HUES64 (cell line): ENCODE results near the gene TLCD1.
"Not testable (repeated sequence)": the region's sequence is repeated elsewhere in the genome, so short reads cannot be mapped to it uniquely, and the experiment has no call there.

ENCODE experiments used
- H3K27ac ChIP-seq: 2 replicates; pipeline ENCODE4 v1.7.0; 2013; ENCODE audit warnings: low read depth, low read length, inconsistent platforms
- H3K27me3 ChIP-seq: 2 replicates; pipeline ENCODE4 v1.6.1; 2013; ENCODE audit warnings: mild to moderate bottlenecking, low read length; ENCODE audit not compliant: insufficient read depth
- H3K36me3 ChIP-seq: 2 replicates; pipeline ENCODE4 v1.6.1; 2013; ENCODE audit warnings: mild to moderate bottlenecking, low read length; ENCODE audit not compliant: insufficient read depth
- H3K4me1 ChIP-seq: 2 replicates; pipeline ENCODE4 v1.6.1; 2013; ENCODE audit warnings: mild to moderate bottlenecking, low read length, moderate library complexity; ENCODE audit not compliant: insufficient read depth
- H3K4me3 ChIP-seq: 2 replicates; pipeline ENCODE4 v1.5.1; 2013; ENCODE audit warnings: mild to moderate bottlenecking, low read length, moderate library complexity
- H3K9ac ChIP-seq: 2 replicates; pipeline ENCODE4 v1.6.1; 2013; ENCODE audit warnings: mild to moderate bottlenecking, low read depth, low read length
- H3K9me3 ChIP-seq: 2 replicates; pipeline ENCODE4 v1.6.1; 2013; ENCODE audit warnings: low read depth, low read length; ENCODE audit not compliant: insufficient read depth
- WGBS: fragments of 150-250, 120-280 bp; methylation state at CpG from one replicate; pipeline ENCODE4 v1.1.7; 2013; ENCODE audit warnings: missing lambda C conversion rate; 5-methylcytosine and 5-hydroxymethylcytosine counted together

The TLCD1 gene

GRCh38 chr17:28724500-28725165 is 1.4 kb downstream of the TLCD1 start:
- peak overlapping the region; percentile 96 for H3K9ac ChIP-seq
- H3K4me3 ChIP-seq = peak overlapping the region; percentile 78
- H3K9me3 ChIP-seq = no peaks in the 10 kb centered on the region
- H3K27ac ChIP-seq = peak overlapping the region; percentile 94; the same call in 1 of the 2 replicates
- WGBS = 79% methylated on average over 10 of the region's 10 CpGs
- H3K27me3 ChIP-seq = no peaks in the 10 kb centered on the region
- H3K36me3 ChIP-seq = peaks cover 49% of the 10 kb centered on the region
- H3K4me1 ChIP-seq = peaks cover 19% of the 10 kb centered on the region; the same call in 1 of the 2 replicates

- Histone ChIP-seq H3K4me1 (peaks cover 19% of the 10 kb centered on the region; the same call in 1 of the 2 replicates), H3K36me3 (peaks cover 49% of the 10 kb centered on the region), H3K4me3 (peak overlapping the region; percentile 78), H3K9ac (peak overlapping the region; percentile 96; the same call in 1 of the 2 replicates)
- H3K9me3 ChIP-seq, H3K27me3 ChIP-seq, H3K27ac ChIP-seq: not testable (repeated sequence)
- 85% methylated on average over 3 of the region's 4 CpGs for WGBS
Measured at GRCh38 chr17:28723836-28724499, 2.1 kb downstream of the TLCD1 start.

GRCh38 chr17:28723159-28723835 is 2.7 kb downstream of the TLCD1 start:
- Histone ChIP-seq H3K9me3 (no peaks in the 10 kb centered on the region), H3K27me3 (no peaks in the 10 kb centered on the region), H3K27ac (peak overlapping the region; percentile 23; the same call in 1 of the 2 replicates), H3K4me3 (no peak overlapping the region; the same call in 1 of the 2 replicates), H3K4me1 (peaks cover 23% of the 10 kb centered on the region; the same call in 1 of the 2 replicates), H3K36me3 (peaks cover 49% of the 10 kb centered on the region), H3K9ac (no peak overlapping the region)
- WGBS = 91% methylated on average over 6 of the region's 6 CpGs

GRCh38 chr17:28722417-28723158 is 3.4 kb downstream of the TLCD1 start:
- H3K4me3 ChIP-seq = peak overlapping the region; percentile 94; the same call in 1 of the 2 replicates
- H3K27ac ChIP-seq = peak overlapping the region; percentile 29; the same call in 1 of the 2 replicates
- 92% methylated on average over 7 of the region's 7 CpGs for WGBS
- H3K9ac ChIP-seq = no peak overlapping the region; the same call in 1 of the 2 replicates
- H3K27me3 ChIP-seq = no peaks in the 10 kb centered on the region
- peaks cover 49% of the 10 kb centered on the region for H3K36me3 ChIP-seq
- no peaks in the 10 kb centered on the region for H3K9me3 ChIP-seq
- peaks cover 23% of the 10 kb centered on the region; the same call in 1 of the 2 replicates for H3K4me1 ChIP-seq

- Histone ChIP-seq H3K27ac (peak overlapping the region; percentile 95; the same call in 1 of the 2 replicates), H3K9ac (peak overlapping the region; percentile 97), H3K36me3 (peaks cover 51% of the 10 kb centered on the region), H3K4me1 (peaks cover 30% of the 10 kb centered on the region), H3K4me3 (peak overlapping the region; percentile 94)
- H3K9me3 ChIP-seq, H3K27me3 ChIP-seq: not testable (repeated sequence)
- 19% methylated on average over 19 of the region's 19 CpGs for WGBS
Measured at GRCh38 chr17:28720997-28721329, 5.1 kb downstream of the TLCD1 start.

GRCh38 chr17:28720247-28720996 is 5.6 kb downstream of the TLCD1 start:
- Histone ChIP-seq H3K9ac (peak overlapping the region; percentile 97), H3K9me3 (no peaks in the 10 kb centered on the region), H3K36me3 (peaks cover 56% of the 10 kb centered on the region), H3K27me3 (no peaks in the 10 kb centered on the region), H3K4me3 (peak overlapping the region; percentile 94), H3K4me1 (peaks cover 30% of the 10 kb centered on the region), H3K27ac (peak overlapping the region; percentile 95)
- under 1% methylated on average over 28 of the region's 30 CpGs for WGBS

GRCh38 chr17:28719021-28719433 is 7.0 kb downstream of the TLCD1 start:
- 19% methylated on average over 17 of the region's 18 CpGs for WGBS
- H3K4me3 ChIP-seq = peak overlapping the region; percentile 94
- no peaks in the 10 kb centered on the region for H3K9me3 ChIP-seq
- H3K4me1 ChIP-seq = peaks cover 30% of the 10 kb centered on the region
- no peaks in the 10 kb centered on the region for H3K27me3 ChIP-seq
- peak overlapping the region; percentile 97 for H3K9ac ChIP-seq
- peaks cover 59% of the 10 kb centered on the region for H3K36me3 ChIP-seq
- H3K27ac ChIP-seq = peak overlapping the region; percentile 95

GRCh38 chr17:28718333-28719020 is 7.6 kb downstream of the TLCD1 start:
- Histone ChIP-seq H3K4me3 (peak overlapping the region; percentile 94), H3K4me1 (peaks cover 30% of the 10 kb centered on the region), H3K36me3 (peaks cover 58% of the 10 kb centered on the region), H3K27ac (peak overlapping the region; percentile 95), H3K9ac (peak overlapping the region; percentile 97), H3K27me3 (no peaks in the 10 kb centered on the region), H3K9me3 (no peaks in the 10 kb centered on the region)
- 12% methylated on average over 17 of the region's 18 CpGs for WGBS

GRCh38 chr17:28717578-28718332 is 8.3 kb downstream of the TLCD1 start, which contains the start of gene RAB34:
Gene RAB34, minus strand, starts transcription at chr17:28717868. Its CDS starts 602 bp downstream, at chr17:28717266.
- Histone ChIP-seq H3K4me3 (peak within 1 kb of the TSS; percentile 94), H3K27me3 (no peaks in the 10 kb centered on the region), H3K27ac (peak within 1 kb of the TSS; percentile 95), H3K36me3 (peaks cover 55% of the 10 kb centered on the region), H3K9ac (peak within 1 kb of the TSS; percentile 97), H3K9me3 (no peaks in the 10 kb centered on the region), H3K4me1 (peaks cover 29% of the 10 kb centered on the region)
- WGBS = under 1% methylated on average over 58 of the region's 60 CpGs
